SH-SY5Y (cell line): Measurements from ENCODE around the gene OR9Q2.

ENCODE experiments used
- GATA2 ChIP-seq: IDR thresholded peaks from 2 replicates; pipeline ENCODE4 v1.6.1; 2011; ENCODE audit warnings: mild to moderate bottlenecking, low read depth, low read length
- GATA3 ChIP-seq: IDR thresholded peaks from 2 replicates; pipeline ENCODE4 v1.6.1; 2011; ENCODE audit warnings: low read depth, mild to moderate bottlenecking, low read length, moderate library complexity

Gene OR9Q2

GRCh38 chr11:58188770-58189169 lies at the start of gene OR9Q2:
OR9Q2 (plus strand) TSS chr11:58189070; CDS start chr11:58190491, 1,421 bp downstream.
- TF ChIP-seq GATA3 = no peak
- no peak for TF ChIP-seq GATA2

- TF ChIP-seq GATA3 (no peak), GATA2 (no peak)
These were observed 46.1 kb upstream of the OR9Q2 start for GRCh38 chr11:58142761-58143160.

GRCh38 chr11:58152781-58153180 lies 36.1 kb upstream of the OR9Q2 start:
- TF ChIP-seq GATA2 (no peak), GATA3 (no peak)

- no peak for TF ChIP-seq GATA2
- no peak for TF ChIP-seq GATA3
These were observed 24.5 kb upstream of the OR9Q2 start for GRCh38 chr11:58164389-58164788.

GRCh38 chr11:58164990-58165389 lies 23.9 kb upstream of the OR9Q2 start:
- TF ChIP-seq GATA3 = no peak
- TF ChIP-seq GATA2 = no peak

GRCh38 chr11:58165504-58166106 lies 23.3 kb upstream of the OR9Q2 start:
- TF ChIP-seq GATA2 = no peak
- no peak for TF ChIP-seq GATA3

GRCh38 chr11:58177409-58178054 lies 11.3 kb upstream of the OR9Q2 start:
- TF ChIP-seq GATA2 = no peak
- no peak for TF ChIP-seq GATA3

- TF ChIP-seq GATA2 = no peak
These were observed 10.4 kb upstream of the OR9Q2 start for GRCh38 chr11:58178444-58178843.

GRCh38 chr11:58179648-58180047 lies 9.2 kb upstream of the OR9Q2 start:
- no peak for TF ChIP-seq GATA2
- TF ChIP-seq GATA3 = no peak

GRCh38 chr11:58186938-58187337 lies 1.9 kb upstream of the OR9Q2 start:
- TF ChIP-seq GATA3 (no peak), GATA2 (no peak)

- TF ChIP-seq GATA2 (no peak), GATA3 (no peak)
These were observed 3.4 kb downstream of the OR9Q2 start for GRCh38 chr11:58192229-58192628.

- TF ChIP-seq GATA3 (no peak), GATA2 (no peak)
These were observed 4.5 kb downstream of the OR9Q2 start for GRCh38 chr11:58193391-58193790.

- TF ChIP-seq GATA2 = no peak
These were observed 7.1 kb downstream of the OR9Q2 start for GRCh38 chr11:58195939-58196338.

- no peak for TF ChIP-seq GATA2
- TF ChIP-seq GATA3 = no peak
These were observed 10.4 kb downstream of the OR9Q2 start for GRCh38 chr11:58199271-58199670.

GRCh38 chr11:58204042-58204441 lies 15.2 kb downstream of the OR9Q2 start, which contains the start of gene OR1S2:
OR1S2 (minus strand) TSS chr11:58204142; CDS start chr11:58204142, 0 bp downstream.
- no peak for TF ChIP-seq GATA3
- TF ChIP-seq GATA2 = no peak
